Measurements from ENCODE around the gene B3GALT2.

DNA sequence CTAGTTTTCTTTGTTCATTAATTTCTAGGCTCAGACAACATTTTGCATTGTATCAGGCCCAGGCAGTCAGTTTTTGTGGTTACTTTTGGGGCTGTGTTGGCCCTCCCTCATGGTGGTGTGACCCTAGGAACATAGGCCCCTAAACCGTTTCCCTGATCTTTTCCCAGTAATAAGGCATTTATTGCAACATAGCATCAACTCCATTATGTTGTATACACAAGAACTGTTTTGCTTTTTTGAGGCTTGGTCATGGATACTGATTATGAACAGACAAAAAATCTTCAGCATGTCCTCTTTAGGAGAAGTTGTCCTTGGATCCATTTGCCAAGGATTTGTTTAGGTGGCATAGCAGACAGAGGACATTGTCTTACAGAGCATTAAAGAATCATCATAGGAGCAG is 10.3 kb downstream of the B3GALT2 start:
- TF ChIP-seq CEBPG (CRISPR knock-in tag; IDR thresholded peaks at IDR 0.05): no peak
- no peak for TF ChIP-seq CEBPG (tag; conservative IDR thresholded peaks at IDR 0.05 in 1 of 2, IDR thresholded peaks at IDR 0.05 in 1 of 2)
- no peak for TF ChIP-seq TARDBP (IDR thresholded peaks at IDR 0.05)
- no peak for TF ChIP-seq TBP (optimal IDR thresholded peaks at IDR 0.05; ENCODE audit: low read depth, low read length)
- TF ChIP-seq ESRRA (IDR thresholded peaks at IDR 0.05; ENCODE audit: borderline replicate concordance, low read depth): no peak
- TF ChIP-seq, protein P1, sequence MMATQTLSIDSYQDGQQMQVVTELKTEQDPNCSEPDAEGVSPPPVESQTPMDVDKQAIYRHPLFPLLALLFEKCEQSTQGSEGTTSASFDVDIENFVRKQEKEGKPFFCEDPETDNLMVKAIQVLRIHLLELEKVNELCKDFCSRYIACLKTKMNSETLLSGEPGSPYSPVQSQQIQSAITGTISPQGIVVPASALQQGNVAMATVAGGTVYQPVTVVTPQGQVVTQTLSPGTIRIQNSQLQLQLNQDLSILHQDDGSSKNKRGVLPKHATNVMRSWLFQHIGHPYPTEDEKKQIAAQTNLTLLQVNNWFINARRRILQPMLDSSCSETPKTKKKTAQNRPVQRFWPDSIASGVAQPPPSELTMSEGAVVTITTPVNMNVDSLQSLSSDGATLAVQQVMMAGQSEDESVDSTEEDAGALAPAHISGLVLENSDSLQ (IDR thresholded peaks at IDR 0.05): no peak
- no peak for TF ChIP-seq ZNF274 (IDR thresholded peaks at IDR 0.05; ENCODE audit: borderline replicate concordance, low read depth, low read length)
- TF ChIP-seq ZC3H4 (CRISPR knock-in tag; IDR thresholded peaks at IDR 0.05; ENCODE audit: borderline replicate concordance): no peak
